ENCODE data around the gene GNG10. TPM values are rescaled to one million over a fixed set of nuclear protein-coding genes. Genes with fewer than 3 reads are reported as not detected.

The GNG10 gene
- total and polyA plus RNA-seq, 4 donors: 15.9 to 24.3 (median 21.3) TPM

- H3K4me3 ChIP-seq (ENCODE audit: low read depth in 1 of 3, low read length in 3 of 3): peak within 1 kb of the TSS; percentile 86 to 93 (median 86)
- no peaks in the 10 kb centered on the region for H3K9me3 ChIP-seq (ENCODE audit: control insufficient read depth in 4 of 4, low read length in 3 of 4)
- no peaks in the 10 kb centered on the region for H3K36me3 ChIP-seq (ENCODE audit: control insufficient read depth in 4 of 4, insufficient read depth in 3 of 4, low read depth in 1 of 4, low read length in 3 of 4)
- peak; percentile 93 for DNase-seq (ENCODE audit: low spot score)
- TF ChIP-seq ZBTB33 (IDR thresholded peaks at IDR 0.05) (no peak), YY1 (IDR thresholded peaks at IDR 0.05) (no peak), RXRA (IDR thresholded peaks at IDR 0.05) (no peak), EGR1 (IDR thresholded peaks at IDR 0.05; ENCODE audit: low read depth in 2 of 2) (peak in 1 of 2 donors; percentile 16), GABPA (IDR thresholded peaks at IDR 0.05 in 1 of 2, conservative IDR thresholded peaks at IDR 0.05 in 1 of 2) (peak in 1 of 2 donors; percentile 97), NR2F2 (IDR thresholded peaks at IDR 0.05) (no peak), TAF1 (conservative IDR thresholded peaks at IDR 0.05) (peak; percentile 85), REST (IDR thresholded peaks at IDR 0.05) (peak; percentile 81), MAX (IDR thresholded peaks at IDR 0.05) (no peak), CTCF (IDR thresholded peaks at IDR 0.05; ENCODE audit: low read depth, low read length, missing input control) (no peak), ATF3 (IDR thresholded peaks at IDR 0.05) (no peak)
- H3K27me3 ChIP-seq (ENCODE audit: control insufficient read depth in 4 of 4, insufficient read depth in 4 of 4, low read length in 3 of 4): no peaks in the 10 kb centered on the region
- H3K9ac ChIP-seq (ENCODE audit: low read depth in 1 of 2, low read length in 2 of 2): peak within 1 kb of the TSS; percentile 73 to 99
- H3K4me1 ChIP-seq (ENCODE audit: control insufficient read depth in 4 of 4, insufficient read depth in 4 of 4, low read length in 3 of 4): peaks cover 8 to 70% (median 35%) of the 10 kb centered on the region in 4 donors
- H3K27ac ChIP-seq (ENCODE audit: low read depth in 1 of 2, low read length in 2 of 2): peak within 1 kb of the TSS; percentile 91 to 96
- WGBS: under 1% methylated on average over 79 of the region's 79 CpGs
Observed at GRCh38 chr9:111631214-111631971, 30.0 kb upstream of the GNG10 start, which contains the start of gene DNAJC25. Gene DNAJC25, plus strand, starts transcription at chr9:111631334. Its CDS starts 74 bp downstream, at chr9:111631408.

GRCh38 chr9:111632060-111632459 is 29.3 kb upstream of the GNG10 start:
- no peak for DNase-seq (ENCODE audit: low spot score)
- peak overlapping the region; percentile 86 to 93 (median 86) for H3K4me3 ChIP-seq (ENCODE audit: low read depth in 1 of 3, low read length in 3 of 3)
- no peaks in the 10 kb centered on the region for H3K36me3 ChIP-seq (ENCODE audit: control insufficient read depth in 4 of 4, insufficient read depth in 3 of 4, low read depth in 1 of 4, low read length in 3 of 4)
- no peaks in the 10 kb centered on the region for H3K9me3 ChIP-seq (ENCODE audit: control insufficient read depth in 4 of 4, low read length in 3 of 4)
- WGBS: 11% methylated on average over 5 of the region's 5 CpGs
- TF ChIP-seq YY1 (IDR thresholded peaks at IDR 0.05) (peak; percentile 36), ZBTB33 (IDR thresholded peaks at IDR 0.05) (no peak), EGR1 (IDR thresholded peaks at IDR 0.05; ENCODE audit: low read depth in 2 of 2) (no peak), ATF3 (IDR thresholded peaks at IDR 0.05) (no peak), GABPA (IDR thresholded peaks at IDR 0.05 in 1 of 2, conservative IDR thresholded peaks at IDR 0.05 in 1 of 2) (no peak), FOXA2 (IDR thresholded peaks at IDR 0.05) (no peak), REST (IDR thresholded peaks at IDR 0.05) (no peak), HNF4A (conservative IDR thresholded peaks at IDR 0.05) (peak in 1 of 2 donors; percentile 43)
- H3K27ac ChIP-seq (ENCODE audit: low read depth in 1 of 2, low read length in 2 of 2): peak overlapping the region; percentile 91 to 96
- H3K9ac ChIP-seq (ENCODE audit: low read depth in 1 of 2, low read length in 2 of 2): peak overlapping the region; percentile 73 to 99
- H3K4me1 ChIP-seq (ENCODE audit: control insufficient read depth in 4 of 4, insufficient read depth in 4 of 4, low read length in 3 of 4): peaks cover 7 to 70% (median 35%) of the 10 kb centered on the region in 4 donors
- no peaks in the 10 kb centered on the region for H3K27me3 ChIP-seq (ENCODE audit: control insufficient read depth in 4 of 4, insufficient read depth in 4 of 4, low read length in 3 of 4)

Measured in liver (tissue), 9 donors.